ENCODE results near the gene HS6ST3. TPM values are rescaled to one million over a fixed set of nuclear protein-coding genes. Genes with fewer than 3 reads are reported as not detected.

The HS6ST3 gene
- total RNA-seq, 1 experiment from 2014 or later, result 1.2 TPM

DNA sequence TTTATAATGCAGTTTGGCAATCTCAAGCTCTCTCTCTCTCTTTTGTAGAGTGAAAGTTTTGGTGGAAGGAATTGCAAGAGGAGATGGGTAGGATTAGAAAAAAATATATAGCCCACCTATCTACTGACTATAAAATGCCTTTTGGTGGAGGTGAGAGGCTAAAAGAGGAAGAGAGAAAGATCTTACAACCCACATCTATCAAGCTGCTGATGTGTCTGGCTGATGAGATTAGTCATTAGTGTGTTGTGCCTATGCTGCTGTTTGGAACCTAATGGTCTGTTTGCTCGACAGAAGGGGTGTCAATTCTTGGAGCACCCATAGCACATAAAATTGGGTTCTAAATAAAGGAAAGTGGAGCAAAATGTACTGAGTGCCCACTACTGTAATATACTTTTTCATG is 411.0 kb downstream of the HS6ST3 start:
- Mint-ChIP-seq H3K4me1 (peaks cover 10% of the 10 kb centered on the region), H3K27me3 (ENCODE audit: low read depth) (no peaks in the 10 kb centered on the region), H3K9me3 (peaks cover 4% of the 10 kb centered on the region), H3K4me3 (no peak overlapping the region), H3K27ac (no peak overlapping the region), H3K36me3 (no peaks in the 10 kb centered on the region)
- DNase-seq (ENCODE audit: low spot score) (no peak), ATAC-seq (no peak)
- ChIA-PET POLR2A (no interaction called here), CTCF (no interaction called here)
- TF ChIP-seq, protein P1, sequence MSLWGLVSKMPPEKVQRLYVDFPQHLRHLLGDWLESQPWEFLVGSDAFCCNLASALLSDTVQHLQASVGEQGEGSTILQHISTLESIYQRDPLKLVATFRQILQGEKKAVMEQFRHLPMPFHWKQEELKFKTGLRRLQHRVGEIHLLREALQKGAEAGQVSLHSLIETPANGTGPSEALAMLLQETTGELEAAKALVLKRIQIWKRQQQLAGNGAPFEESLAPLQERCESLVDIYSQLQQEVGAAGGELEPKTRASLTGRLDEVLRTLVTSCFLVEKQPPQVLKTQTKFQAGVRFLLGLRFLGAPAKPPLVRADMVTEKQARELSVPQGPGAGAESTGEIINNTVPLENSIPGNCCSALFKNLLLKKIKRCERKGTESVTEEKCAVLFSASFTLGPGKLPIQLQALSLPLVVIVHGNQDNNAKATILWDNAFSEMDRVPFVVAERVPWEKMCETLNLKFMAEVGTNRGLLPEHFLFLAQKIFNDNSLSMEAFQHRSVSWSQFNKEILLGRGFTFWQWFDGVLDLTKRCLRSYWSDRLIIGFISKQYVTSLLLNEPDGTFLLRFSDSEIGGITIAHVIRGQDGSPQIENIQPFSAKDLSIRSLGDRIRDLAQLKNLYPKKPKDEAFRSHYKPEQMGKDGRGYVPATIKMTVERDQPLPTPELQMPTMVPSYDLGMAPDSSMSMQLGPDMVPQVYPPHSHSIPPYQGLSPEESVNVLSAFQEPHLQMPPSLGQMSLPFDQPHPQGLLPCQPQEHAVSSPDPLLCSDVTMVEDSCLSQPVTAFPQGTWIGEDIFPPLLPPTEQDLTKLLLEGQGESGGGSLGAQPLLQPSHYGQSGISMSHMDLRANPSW (CRISPR knock-in tag; conservative IDR thresholded peaks at IDR 0.05; ENCODE audit: low read depth), result no peak
- no peak for TF ChIP-seq ATF1 (CRISPR knock-in tag; IDR thresholded peaks at IDR 0.05)
- TF ChIP-seq SP1 (CRISPR knock-in tag; conservative IDR thresholded peaks at IDR 0.05), result no peak
- TF ChIP-seq, protein P2, sequence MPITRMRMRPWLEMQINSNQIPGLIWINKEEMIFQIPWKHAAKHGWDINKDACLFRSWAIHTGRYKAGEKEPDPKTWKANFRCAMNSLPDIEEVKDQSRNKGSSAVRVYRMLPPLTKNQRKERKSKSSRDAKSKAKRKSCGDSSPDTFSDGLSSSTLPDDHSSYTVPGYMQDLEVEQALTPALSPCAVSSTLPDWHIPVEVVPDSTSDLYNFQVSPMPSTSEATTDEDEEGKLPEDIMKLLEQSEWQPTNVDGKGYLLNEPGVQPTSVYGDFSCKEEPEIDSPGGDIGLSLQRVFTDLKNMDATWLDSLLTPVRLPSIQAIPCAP (CRISPR knock-in tag; IDR thresholded peaks at IDR 0.05), result no peak
- TF ChIP-seq ZMAT4 (CRISPR knock-in tag; IDR thresholded peaks at IDR 0.05), result no peak
- TF ChIP-seq CREM (CRISPR knock-in tag; IDR thresholded peaks at IDR 0.05), result no peak
- no peak for TF ChIP-seq OVOL2 (CRISPR knock-in tag; IDR thresholded peaks at IDR 0.05; ENCODE audit: borderline replicate concordance)

DNA sequence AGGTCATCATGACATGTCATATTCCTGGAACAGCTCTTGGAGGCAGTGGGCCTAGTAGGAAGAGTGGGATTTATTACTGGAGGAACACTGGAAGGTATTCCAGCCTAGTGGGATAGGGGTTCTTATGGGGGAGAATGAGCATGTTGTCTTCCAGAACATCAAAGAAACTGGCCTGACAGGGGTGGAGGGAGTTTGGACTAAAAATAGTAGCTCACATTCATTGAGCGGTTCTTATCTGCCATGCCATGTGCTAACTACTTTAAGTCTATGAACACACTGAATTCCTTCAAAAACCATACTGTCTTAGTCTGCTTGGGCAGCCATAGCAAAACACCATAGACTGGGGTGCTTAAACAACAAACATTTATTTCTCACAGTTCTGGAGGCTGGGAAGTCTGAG is 413.6 kb downstream of the HS6ST3 start:
- DNase-seq (ENCODE audit: low spot score) (no peak), ATAC-seq (no peak)
- no peaks in the 10 kb centered on the region for H3K36me3 Mint-ChIP-seq
- no peak overlapping the region for H3K27ac Mint-ChIP-seq
- no peak overlapping the region for H3K4me3 Mint-ChIP-seq
- POLR2A ChIA-PET, result no interaction called here
- H3K9me3 Mint-ChIP-seq, result no peaks in the 10 kb centered on the region
- peaks cover 10% of the 10 kb centered on the region for H3K4me1 Mint-ChIP-seq
- TF ChIP-seq ZNF416 (CRISPR knock-in tag; IDR thresholded peaks at IDR 0.05) (no peak), OVOL2 (CRISPR knock-in tag; IDR thresholded peaks at IDR 0.05; ENCODE audit: borderline replicate concordance) (no peak), ATF2 (CRISPR knock-in tag; IDR thresholded peaks at IDR 0.05; ENCODE audit: borderline replicate concordance, low read depth) (no peak), EMX1 (CRISPR knock-in tag; IDR thresholded peaks at IDR 0.05) (no peak), TEAD4 (CRISPR knock-in tag; IDR thresholded peaks at IDR 0.05) (no peak), AR (CRISPR knock-in tag; IDR thresholded peaks at IDR 0.05) (no peak), USF1 (CRISPR knock-in tag; IDR thresholded peaks at IDR 0.05) (no peak)
- CTCF ChIA-PET, result no interaction called here
- no peaks in the 10 kb centered on the region for H3K27me3 Mint-ChIP-seq (ENCODE audit: low read depth)

DNA sequence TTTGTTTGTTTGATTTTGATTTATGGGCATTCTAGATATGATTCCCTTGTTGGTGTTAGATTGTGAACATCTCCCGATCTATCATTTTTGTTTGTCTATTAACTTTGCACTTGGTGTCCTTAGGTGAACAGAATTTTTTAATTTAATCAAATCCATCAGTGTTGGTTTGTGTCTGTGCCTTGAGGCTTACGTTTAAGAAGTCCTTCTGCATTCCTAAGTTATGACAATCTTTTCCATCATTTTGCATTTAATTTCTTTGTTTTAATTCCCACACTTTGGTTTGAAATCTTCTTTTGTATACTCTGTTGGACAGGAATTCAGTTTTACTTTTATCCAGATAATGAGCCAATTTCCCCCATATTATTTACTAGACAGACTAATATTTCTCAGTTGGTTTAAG is 421.7 kb downstream of the HS6ST3 start:
- CTCF ChIA-PET, result no interaction called here

More for the DNA sequence above, 421.7 kb downstream of the HS6ST3 start:
- Mint-ChIP-seq H3K27me3 (ENCODE audit: low read depth) (no peaks in the 10 kb centered on the region), H3K36me3 (no peaks in the 10 kb centered on the region), H3K4me1 (no peaks in the 10 kb centered on the region), H3K9me3 (no peaks in the 10 kb centered on the region), H3K4me3 (no peak overlapping the region), H3K27ac (no peak overlapping the region)
- no peak for DNase-seq (ENCODE audit: low spot score)
- TF ChIP-seq ZNF671 (CRISPR knock-in tag; IDR thresholded peaks at IDR 0.05), result no peak
- no peak for TF ChIP-seq IRF2 (CRISPR knock-in tag; IDR thresholded peaks at IDR 0.05; ENCODE audit: borderline replicate concordance, low read depth)
- no peak for TF ChIP-seq ZNF121 (CRISPR knock-in tag; IDR thresholded peaks at IDR 0.05)
- TF ChIP-seq OVOL2 (CRISPR knock-in tag; IDR thresholded peaks at IDR 0.05; ENCODE audit: borderline replicate concordance), result no peak
- TF ChIP-seq, protein P3, sequence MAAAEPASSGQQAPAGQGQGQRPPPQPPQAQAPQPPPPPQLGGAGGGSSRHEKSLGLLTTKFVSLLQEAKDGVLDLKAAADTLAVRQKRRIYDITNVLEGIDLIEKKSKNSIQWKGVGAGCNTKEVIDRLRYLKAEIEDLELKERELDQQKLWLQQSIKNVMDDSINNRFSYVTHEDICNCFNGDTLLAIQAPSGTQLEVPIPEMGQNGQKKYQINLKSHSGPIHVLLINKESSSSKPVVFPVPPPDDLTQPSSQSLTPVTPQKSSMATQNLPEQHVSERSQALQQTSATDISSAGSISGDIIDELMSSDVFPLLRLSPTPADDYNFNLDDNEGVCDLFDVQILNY (CRISPR knock-in tag; IDR thresholded peaks at IDR 0.05), result no peak
- no peak for ATAC-seq
- POLR2A ChIA-PET, result no interaction called here

All from WTC11 (cell line).